Keratinocyte (primary cell): ENCODE measurements around the gene HMGCS2.

Source experiments
- CTCF ChIP-seq, 3 experiments: IDR thresholded peaks in 1 of 3; conservative IDR thresholded peaks in 1 of 3; optimal IDR thresholded peaks in 1 of 3; 2 replicates in 2 of 3; 3 replicates in 1 of 3; pipeline versions ENCODE3 to v1.5.1; 2011; ENCODE audit warnings: low read length in 3 of 3, mild to moderate bottlenecking in 3 of 3, moderate library complexity in 2 of 3, control low read depth in 1 of 3, inconsistent platforms in 1 of 3; ENCODE audit not compliant: insufficient read depth in 2 of 3; ENCODE audit errors: extremely low read depth in 1 of 3
- EZH2 ChIP-seq: IDR thresholded peaks from one replicate; pipeline ENCODE4 v1.6.1; 2012; ENCODE audit warnings: inconsistent platforms, mild to moderate bottlenecking, low read length, moderate library complexity

GRCh38 chr1:119818181-119818580, 49.5 kb upstream of the HMGCS2 start:
- TF ChIP-seq EZH2 (no peak), CTCF (optimal IDR thresholded peaks at IDR 0.05 in 1 of 3, IDR thresholded peaks at IDR 0.05 in 1 of 3, conservative IDR thresholded peaks at IDR 0.05 in 1 of 3; ENCODE audit: extremely low read depth in 1 of 3, insufficient read depth in 2 of 3, low read length in 3 of 3) (no peak)
